22Rv1 (cell line): Measurements from ENCODE around the gene NOS1AP.

Experiments
- H3K27ac ChIP-seq: fragments of 450-650 bp; 2 replicates; pipeline ENCODE4 v1.5.1; 2017
- CTCF ChIP-seq: fragments of 450-650 bp; IDR thresholded peaks from 2 replicates; pipeline ENCODE4 v1.5.1; 2017; ENCODE audit warnings: mild to moderate bottlenecking
- ZFX ChIP-seq: fragments of 450-650 bp; IDR thresholded peaks from 2 replicates; pipeline ENCODE4 v1.6.1; 2017; ENCODE audit warnings: antibody characterized with exemption, borderline replicate concordance

Gene NOS1AP

GRCh38 chr1:162327144-162327787 lies 257.8 kb downstream of the NOS1AP start:
- H3K27ac ChIP-seq = no peak overlapping the region
- no peak for TF ChIP-seq ZFX
- TF ChIP-seq CTCF = no peak

DNA sequence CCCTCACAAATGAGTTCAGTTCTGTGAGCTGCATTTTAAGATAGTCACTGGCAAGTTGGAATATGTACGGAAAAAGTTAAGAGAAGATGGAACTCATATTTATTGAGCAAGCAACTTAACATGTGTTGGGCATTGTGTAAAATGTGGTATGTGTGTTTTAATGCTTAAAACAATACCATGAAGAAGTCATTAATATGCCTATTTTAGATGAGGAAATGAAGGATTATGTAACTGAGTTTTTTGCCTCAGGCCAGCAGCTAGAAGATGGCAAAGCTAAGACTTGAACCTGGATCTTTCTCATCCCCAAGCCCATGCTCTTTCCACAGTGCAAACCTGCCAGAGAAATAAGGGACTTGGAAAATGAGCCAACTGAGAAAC lies 258.3 kb downstream of the NOS1AP start:
- H3K27ac ChIP-seq = no peak overlapping the region
- TF ChIP-seq ZFX = no peak
- TF ChIP-seq CTCF = no peak

DNA sequence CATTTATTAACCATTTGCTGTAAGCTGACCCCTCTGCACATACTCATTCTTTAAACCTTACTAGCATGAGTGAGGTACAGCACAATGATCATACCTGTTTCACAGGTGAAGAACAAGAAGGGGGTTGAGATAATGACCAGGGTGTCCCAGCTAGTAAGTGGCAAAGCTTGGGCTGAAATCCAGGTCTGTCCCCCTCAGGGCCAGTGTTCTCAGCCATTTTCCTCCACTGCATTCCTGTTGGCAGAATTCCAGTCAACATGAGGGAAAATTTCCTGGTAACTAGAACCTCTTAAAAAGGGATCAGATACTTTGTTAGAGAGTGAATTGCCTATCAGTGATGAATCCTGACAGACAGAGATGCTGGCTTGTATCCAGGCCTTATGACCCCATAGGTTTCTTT lies 259.0 kb downstream of the NOS1AP start:
- no peak for TF ChIP-seq ZFX

GRCh38 chr1:162329826-162330225 lies 260.3 kb downstream of the NOS1AP start:
- H3K27ac ChIP-seq = no peak overlapping the region
- TF ChIP-seq ZFX (no peak), CTCF (no peak)

More for the DNA sequence above, 259.0 kb downstream of the NOS1AP start:
- no peak overlapping the region for H3K27ac ChIP-seq

GRCh38 chr1:162333991-162334390 lies 264.5 kb downstream of the NOS1AP start:
- H3K27ac ChIP-seq = no peak overlapping the region
- TF ChIP-seq ZFX = no peak
- TF ChIP-seq CTCF = no peak

- TF ChIP-seq ZFX (no peak), CTCF (no peak)
These were observed 265.6 kb downstream of the NOS1AP start for GRCh38 chr1:162335126-162335525.

DNA sequence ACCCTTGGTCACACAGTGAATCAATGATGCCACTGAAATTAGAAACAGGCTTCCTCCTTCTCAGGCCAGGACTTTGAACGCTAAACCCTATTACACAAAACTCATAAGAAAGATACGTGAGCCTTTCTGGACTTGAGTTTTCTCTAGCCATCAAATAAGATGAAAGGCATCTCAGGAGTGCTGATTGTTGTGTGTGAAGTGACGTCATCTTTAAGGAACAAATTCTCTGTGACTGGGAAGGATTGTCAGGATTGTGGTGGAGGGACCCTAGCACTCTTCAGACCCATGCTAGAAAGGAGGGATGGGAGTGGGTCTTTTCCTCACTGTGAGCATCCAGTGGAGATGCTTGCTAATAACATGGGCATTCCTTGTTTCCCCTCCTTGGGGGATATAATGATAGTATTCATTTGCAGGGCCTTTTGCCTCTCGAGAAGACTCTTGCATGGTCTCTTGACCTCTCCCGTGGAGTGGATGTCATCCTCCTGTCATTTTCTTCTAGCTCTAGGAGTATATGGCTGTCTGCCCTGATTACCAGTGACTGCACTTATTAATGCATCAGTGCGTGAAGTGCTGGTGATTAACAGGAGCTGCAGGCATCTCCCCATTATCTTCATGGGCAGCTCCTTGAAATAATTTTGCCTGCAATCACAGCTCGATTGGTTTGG lies 267.3 kb downstream of the NOS1AP start:
- TF ChIP-seq ZFX (no peak), CTCF (no peak)
- no peak overlapping the region for H3K27ac ChIP-seq

More at GRCh38 chr1:162335126-162335525, 265.6 kb downstream of the NOS1AP start:
- no peak overlapping the region for H3K27ac ChIP-seq
